HCT116 (cell line): ENCODE results near the gene CDC6. TPM values are rescaled to one million over a fixed set of nuclear protein-coding genes. Genes with fewer than 3 reads are reported as not detected.

Experiments
- ATAC-seq: fragments of 200-7000 bp; cut with Tn5 transposase; 2 replicates; pipeline ENCODE4 v1.9.1; 2020; ENCODE audit warnings: mild to moderate bottlenecking, moderate library complexity
- BruUV-seq: library from RNA; stranded (reverse); fragments of 400-500 nt; replicated peaks from 2 replicates; lab custom pipeline; 2021; lab: Mats Ljungman, UMichigan
- CTCF ChIA-PET: fragments of 300-600 bp; sonication (Branson Sonifier 250); formaldehyde crosslinking; loops from one replicate; lab custom pipeline; 2021; ENCODE audit warnings: antibody characterized with exemption; lab: Charles Lee
- POLR2A ChIA-PET: fragments of 300-600, 350-600 bp; sonication (Branson Sonifier 250); formaldehyde crosslinking; loops from one replicate; lab custom pipeline; 2021; ENCODE audit warnings: antibody characterized with exemption; lab: Charles Lee
- RAD21 ChIA-PET, 2 experiments: fragments of 300-600 bp; sonication (Branson Sonifier 250); formaldehyde crosslinking; loops; one replicate each; lab custom pipeline; 2023; ENCODE audit warnings: low total read pairs in 2 of 2; ENCODE audit not compliant: uncharacterized antibody in 2 of 2, unreplicated experiment in 2 of 2, low non-redundant PET in 1 of 2; lab: Charles Lee
- DNase-seq: peaks from one replicate; pipeline ENCODE4 v3.0.0-alpha.2; 2010; ENCODE audit warnings: low read depth, low spot score
- H2AFZ ChIP-seq: fragments of 200-600 bp; shearing (Covaris generic), sonication (generic); 2 replicates; pipeline ENCODE4 v1.6.1; 2017; ENCODE audit warnings: low read depth, mixed run types, mixed read lengths, antibody characterized with exemption, low read length; ENCODE audit not compliant: poor library complexity, severe bottlenecking
- H3K27ac ChIP-seq: 2 replicates; pipeline ENCODE4 v1.5.1; 2012; ENCODE audit warnings: low read depth, low read length
- H3K27me3 ChIP-seq: fragments of 200-600 bp; sonication (generic); 2 replicates; pipeline ENCODE4 v1.6.1; 2016; ENCODE audit warnings: mixed run types, low read length, mixed read lengths; ENCODE audit not compliant: insufficient read depth
- H3K36me3 ChIP-seq, 2 experiments: fragments of 200-500 bp in 1 of 2; fragments of 200-600 bp in 1 of 2; sonication (Bioruptor generic) in 1 of 2; sonication (generic) in 1 of 2; 2 replicates each; pipeline versions ENCODE4 v1.5.1 to v1.6.1; 2014 to 2016; ENCODE audit warnings: low read length in 2 of 2, inconsistent platforms in 1 of 2, mixed read lengths in 1 of 2, mixed run types in 1 of 2; ENCODE audit not compliant: insufficient read depth in 2 of 2, control insufficient read depth in 1 of 2
- H3K4me1 ChIP-seq, 2 experiments: fragments of 200-600 bp in 1 of 2; sonication (generic) in 1 of 2; 2 replicates each; pipeline versions ENCODE4 v1.5.1 to v1.6.1; 2012 to 2017; ENCODE audit warnings: low read length in 2 of 2, inconsistent platforms in 1 of 2, mild to moderate bottlenecking in 1 of 2, mixed read lengths in 1 of 2, mixed run types in 1 of 2, moderate library complexity in 1 of 2; ENCODE audit not compliant: insufficient read depth in 2 of 2, control insufficient read depth in 1 of 2
- H3K4me2 ChIP-seq: fragments of 200-600 bp; sonication (generic); 2 replicates; pipeline ENCODE4 v1.6.1; 2017; ENCODE audit warnings: mixed run types, low read length, mixed read lengths
- H3K4me3 ChIP-seq, 2 experiments: fragments of 200-600 bp in 1 of 2; sonication (generic) in 1 of 2; replicated peaks in 1 of 2; 2 replicates each; pipeline ENCODE4 v1.5.1; 2011 to 2016; ENCODE audit warnings: low read length in 2 of 2, control low read depth in 1 of 2, low read depth in 1 of 2, mild to moderate bottlenecking in 1 of 2, mixed read lengths in 1 of 2, mixed run types in 1 of 2
- H3K79me2 ChIP-seq: fragments of 200-600 bp; sonication (generic); 2 replicates; pipeline ENCODE4 v1.6.1; 2017; ENCODE audit warnings: mild to moderate bottlenecking, mixed run types, low read length, moderate library complexity, mixed read lengths; ENCODE audit not compliant: insufficient read depth
- H3K9ac ChIP-seq: fragments of 200-600 bp; sonication (generic); 2 replicates; pipeline ENCODE4 v1.6.1; 2016; ENCODE audit warnings: low read length, mixed read lengths
- H3K9me2 ChIP-seq: fragments of 200-600 bp; sonication (generic), shearing (Covaris generic); 2 replicates; pipeline ENCODE4 v1.6.1; 2017; ENCODE audit warnings: mixed run types, mild to moderate bottlenecking, moderate library complexity; ENCODE audit not compliant: insufficient read depth
- H3K9me3 ChIP-seq, 2 experiments: fragments of 200-500 bp in 1 of 2; fragments of 200-600 bp in 1 of 2; sonication (Bioruptor generic) in 1 of 2; sonication (generic) in 1 of 2; 2 replicates each; pipeline ENCODE4 v1.6.1; 2014 to 2017; ENCODE audit warnings: low read length in 2 of 2, mixed read lengths in 2 of 2, inconsistent platforms in 1 of 2, low read depth in 1 of 2, mild to moderate bottlenecking in 1 of 2, mixed run types in 1 of 2, moderate library complexity in 1 of 2; ENCODE audit not compliant: control insufficient read depth in 1 of 2, insufficient read depth in 1 of 2
- H4K20me1 ChIP-seq: fragments of 200-600 bp; sonication (generic), shearing (Covaris generic); 2 replicates; pipeline ENCODE4 v1.6.1; 2017; ENCODE audit warnings: mixed run types, mild to moderate bottlenecking, moderate library complexity; ENCODE audit not compliant: insufficient read depth
- TCF7L2 ChIP-seq: IDR thresholded peaks from 2 replicates; pipeline ENCODE4 v1.7.0; 2011; ENCODE audit warnings: borderline replicate concordance, inconsistent platforms; ENCODE audit not compliant: insufficient read depth, insufficient read length; ENCODE audit errors: extremely low read depth
- intact Hi-C: fragments of 100-400 bp; cut with micrococcal nuclease; formaldehyde crosslinking; loops from 2 replicates; pipeline ENCODE4 v1.10.0; 2022
- total RNA-seq: library from RNA; stranded (reverse); gene quantifications from one replicate; pipeline ENCODE4 v1.2.1, GENCODE V29; 2021; ENCODE audit not compliant: unreplicated experiment
- TF ChIP-seq, protein P1 (sequence below), 3 experiments: fragments of 200-600 bp in 1 of 3; sonication (generic) in 1 of 3; IDR thresholded peaks in 2 of 3; conservative IDR thresholded peaks in 1 of 3; 2 replicates each; pipeline ENCODE4 v1.5.1; 2012 to 2017; ENCODE audit warnings: low read depth in 2 of 3, low read length in 2 of 3, antibody characterized with exemption in 1 of 3, borderline replicate concordance in 1 of 3, control low read depth in 1 of 3, mild to moderate bottlenecking in 1 of 3, mixed read lengths in 1 of 3, mixed run types in 1 of 3, moderate library complexity in 1 of 3; ENCODE audit not compliant: insufficient read depth in 1 of 3
- TF ChIP-seq, protein P2 (sequence below): IDR thresholded peaks from 2 replicates; pipeline ENCODE4 v1.6.1; 2011; ENCODE audit warnings: mild to moderate bottlenecking, low read length, moderate library complexity; ENCODE audit not compliant: insufficient replicate concordance; ENCODE audit errors: extremely low read depth

Gene CDC6
- total RNA-seq, 1 experiment from 2014 or later = 117 TPM

DNA sequence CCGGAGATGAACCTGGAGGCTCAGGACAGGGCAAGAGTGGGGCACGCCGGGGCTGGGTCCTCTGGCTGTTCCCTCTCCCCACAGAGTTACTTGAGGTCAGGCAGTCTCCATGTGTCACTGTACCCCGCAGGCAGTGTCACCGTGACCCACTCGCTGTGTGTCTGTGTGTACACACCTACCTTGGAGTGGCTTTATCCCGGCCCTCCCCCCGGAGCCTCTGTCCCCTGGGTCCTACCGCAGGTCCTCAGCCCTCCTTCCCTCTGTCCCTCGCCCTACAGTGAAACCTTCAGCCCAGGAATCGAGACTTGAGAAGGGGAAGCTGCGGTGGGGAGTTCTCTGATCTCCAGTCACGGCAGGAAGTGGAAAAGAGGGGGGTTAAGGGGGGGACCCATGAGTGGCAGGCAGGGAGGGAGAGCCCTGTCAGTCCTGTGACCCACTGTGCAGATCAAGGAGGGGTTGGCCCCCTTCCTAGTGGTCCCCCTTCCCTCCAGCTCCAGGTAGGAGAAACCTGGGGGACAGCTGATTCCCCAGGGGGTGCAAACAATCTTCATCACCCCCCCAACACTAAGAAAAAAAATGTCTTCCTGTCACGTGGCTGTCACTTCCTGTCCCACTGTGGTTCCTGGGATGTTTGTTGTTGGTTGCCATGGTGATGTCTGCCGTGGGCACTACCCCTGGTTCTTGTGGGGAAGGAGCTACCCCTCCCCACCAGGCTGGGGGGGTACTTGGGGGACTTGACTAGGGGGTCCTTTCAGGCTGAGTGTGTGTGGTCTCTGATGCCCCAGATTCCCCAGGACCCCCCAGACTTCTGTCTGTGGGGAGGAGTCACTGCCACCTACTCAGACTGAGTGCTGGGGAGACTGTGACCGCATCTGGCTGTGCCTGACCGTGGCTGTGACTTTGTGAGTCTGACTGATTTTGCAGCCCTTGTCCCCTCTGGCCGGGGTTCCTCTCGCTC lies 35.0 kb downstream of the CDC6 start:
- Histone ChIP-seq H3K27me3 (no peaks in the 10 kb centered on the region), H3K4me3 (peak overlapping the region; percentile 46 to 56), H3K9ac (peak overlapping the region; percentile 66), H2AFZ (no peak overlapping the region), H3K9me3 (no peaks in the 10 kb centered on the region), H3K4me2 (peak overlapping the region; percentile 95), H3K4me1 (peaks cover 36 to 60% of the 10 kb centered on the region in 2 experiments), H3K9me2 (no peaks in the 10 kb centered on the region), H3K79me2 (peaks cover 93% of the 10 kb centered on the region), H3K36me3 (no peaks in the 10 kb centered on the region), H4K20me1 (no peaks in the 10 kb centered on the region), H3K27ac (peak overlapping the region; percentile 60)
- ChIA-PET POLR2A (interaction anchor here (1.0 kb wide), 1 partner anchor 11 kb away, joined by 5 read pairs; no protein-coding TSS in a partner anchor), RAD21 (no interaction called here), CTCF (no interaction called here)
- TF ChIP-seq, protein P1, sequence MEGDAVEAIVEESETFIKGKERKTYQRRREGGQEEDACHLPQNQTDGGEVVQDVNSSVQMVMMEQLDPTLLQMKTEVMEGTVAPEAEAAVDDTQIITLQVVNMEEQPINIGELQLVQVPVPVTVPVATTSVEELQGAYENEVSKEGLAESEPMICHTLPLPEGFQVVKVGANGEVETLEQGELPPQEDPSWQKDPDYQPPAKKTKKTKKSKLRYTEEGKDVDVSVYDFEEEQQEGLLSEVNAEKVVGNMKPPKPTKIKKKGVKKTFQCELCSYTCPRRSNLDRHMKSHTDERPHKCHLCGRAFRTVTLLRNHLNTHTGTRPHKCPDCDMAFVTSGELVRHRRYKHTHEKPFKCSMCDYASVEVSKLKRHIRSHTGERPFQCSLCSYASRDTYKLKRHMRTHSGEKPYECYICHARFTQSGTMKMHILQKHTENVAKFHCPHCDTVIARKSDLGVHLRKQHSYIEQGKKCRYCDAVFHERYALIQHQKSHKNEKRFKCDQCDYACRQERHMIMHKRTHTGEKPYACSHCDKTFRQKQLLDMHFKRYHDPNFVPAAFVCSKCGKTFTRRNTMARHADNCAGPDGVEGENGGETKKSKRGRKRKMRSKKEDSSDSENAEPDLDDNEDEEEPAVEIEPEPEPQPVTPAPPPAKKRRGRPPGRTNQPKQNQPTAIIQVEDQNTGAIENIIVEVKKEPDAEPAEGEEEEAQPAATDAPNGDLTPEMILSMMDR (IDR thresholded peaks at IDR 0.05 in 2 of 3, conservative IDR thresholded peaks at IDR 0.05 in 1 of 3; ENCODE audit: borderline replicate concordance in 1 of 3, insufficient read depth in 1 of 3, low read depth in 2 of 3, low read length in 2 of 3) = no peak
- TF ChIP-seq TCF7L2 = peak; percentile 84
- TF ChIP-seq, protein P2, sequence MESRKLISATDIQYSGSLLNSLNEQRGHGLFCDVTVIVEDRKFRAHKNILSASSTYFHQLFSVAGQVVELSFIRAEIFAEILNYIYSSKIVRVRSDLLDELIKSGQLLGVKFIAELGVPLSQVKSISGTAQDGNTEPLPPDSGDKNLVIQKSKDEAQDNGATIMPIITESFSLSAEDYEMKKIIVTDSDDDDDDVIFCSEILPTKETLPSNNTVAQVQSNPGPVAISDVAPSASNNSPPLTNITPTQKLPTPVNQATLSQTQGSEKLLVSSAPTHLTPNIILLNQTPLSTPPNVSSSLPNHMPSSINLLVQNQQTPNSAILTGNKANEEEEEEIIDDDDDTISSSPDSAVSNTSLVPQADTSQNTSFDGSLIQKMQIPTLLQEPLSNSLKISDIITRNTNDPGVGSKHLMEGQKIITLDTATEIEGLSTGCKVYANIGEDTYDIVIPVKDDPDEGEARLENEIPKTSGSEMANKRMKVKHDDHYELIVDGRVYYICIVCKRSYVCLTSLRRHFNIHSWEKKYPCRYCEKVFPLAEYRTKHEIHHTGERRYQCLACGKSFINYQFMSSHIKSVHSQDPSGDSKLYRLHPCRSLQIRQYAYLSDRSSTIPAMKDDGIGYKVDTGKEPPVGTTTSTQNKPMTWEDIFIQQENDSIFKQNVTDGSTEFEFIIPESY = no peak
- intact Hi-C loops = no loop called here
- DNase-seq (peak; percentile 40), ATAC-seq (0 out of 2 replicates have a peak, but pooled peaks have one; percentile 7)
- no TSS peak for BruUV-seq
